DMS79 (cell line): ENCODE results near the gene ARHGEF3.
"Not testable (repeated sequence)": the region's sequence is repeated elsewhere in the genome, so short reads cannot be mapped to it uniquely, and the experiment has no call there.

Experiments
- DNase-seq: peaks from one replicate; lab custom pipeline; 2025; lab: John Stamatoyannopoulos, UW

The ARHGEF3 gene

GRCh38 chr3:56771376-56771775 is 30.4 kb downstream of the ARHGEF3 start:
- no peak for DNase-seq

- DNase-seq: no peak
Measured at GRCh38 chr3:56769116-56769707, 32.5 kb downstream of the ARHGEF3 start.

GRCh38 chr3:56764904-56765547 is 36.7 kb downstream of the ARHGEF3 start:
- no peak for DNase-seq

GRCh38 chr3:56764184-56764583 is 37.6 kb downstream of the ARHGEF3 start:
- DNase-seq: no peak

DNA sequence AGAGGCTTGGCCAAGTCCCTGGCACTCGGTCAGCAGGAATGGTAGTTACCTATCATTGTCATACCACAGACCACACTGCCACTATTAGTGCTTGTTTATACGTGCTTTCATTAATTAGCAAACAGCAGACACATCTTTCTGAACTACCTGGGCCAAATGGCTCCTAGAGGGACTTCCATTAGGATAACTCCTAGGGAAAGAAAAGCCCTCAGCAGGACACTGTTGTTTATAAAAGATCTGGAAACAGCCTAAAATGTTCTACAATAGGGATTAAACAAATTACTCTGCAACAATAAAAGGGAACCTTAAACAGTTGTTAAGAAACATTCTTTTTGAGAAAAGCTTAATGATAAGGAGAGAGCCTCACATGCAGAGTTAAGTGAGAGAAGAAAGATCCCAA is 38.5 kb downstream of the ARHGEF3 start:
- no peak for DNase-seq

- no peak for DNase-seq
Measured at GRCh38 chr3:56762718-56763117, 39.0 kb downstream of the ARHGEF3 start.

DNA sequence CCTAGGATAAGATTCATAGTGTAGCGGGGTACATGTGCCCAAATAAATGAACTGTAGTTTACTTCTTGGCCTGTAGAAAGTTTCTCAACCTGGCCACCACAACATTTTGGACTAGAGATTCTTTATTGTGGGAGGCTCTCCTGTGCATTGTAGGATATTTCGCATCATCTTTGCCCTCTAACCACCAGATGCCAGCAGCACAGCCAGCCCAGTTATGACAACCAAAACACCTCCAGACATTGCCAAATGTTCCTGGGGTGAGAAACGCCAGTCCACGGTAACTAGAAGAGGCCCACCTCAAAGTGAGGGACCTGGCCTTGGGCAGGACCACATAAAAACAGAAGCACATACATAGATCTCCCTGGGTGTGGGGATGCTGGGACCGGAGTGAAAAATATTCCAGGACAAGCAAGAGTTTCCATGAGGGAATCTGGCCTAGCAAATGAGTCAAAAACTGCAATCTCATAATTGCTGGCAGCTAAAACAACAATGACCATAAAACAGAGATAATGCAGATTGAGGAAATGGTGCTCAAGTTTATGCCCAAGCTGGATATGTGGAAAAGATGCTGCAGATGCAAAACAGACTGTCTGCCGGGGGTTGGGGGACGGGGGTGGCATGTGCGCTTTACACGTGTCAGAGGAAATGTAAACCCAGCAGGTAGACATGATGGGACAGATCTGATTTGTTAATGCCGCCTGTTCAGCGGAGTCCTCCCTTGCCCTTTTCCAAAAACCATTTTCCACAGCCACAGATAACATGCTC is 39.7 kb downstream of the ARHGEF3 start:
- no peak for DNase-seq

DNA sequence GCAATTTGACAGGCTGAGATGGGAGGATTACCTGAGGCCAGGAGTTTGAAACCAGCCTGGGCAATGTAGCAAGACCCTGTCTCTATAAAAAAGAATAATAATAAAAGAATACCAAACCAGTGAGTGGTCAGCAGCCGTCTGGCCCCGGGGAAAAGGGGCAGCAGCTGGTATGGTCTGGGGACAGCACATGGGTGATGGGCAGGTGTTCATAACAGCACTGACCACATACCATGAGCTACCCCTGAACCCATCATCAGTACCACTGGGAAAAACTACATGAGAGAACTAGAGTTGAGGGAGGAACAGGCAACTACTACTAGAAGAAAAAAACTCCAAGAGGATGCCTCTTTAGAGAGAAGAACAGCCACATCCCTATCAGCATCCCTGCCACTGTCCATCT is 40.7 kb downstream of the ARHGEF3 start:
- DNase-seq: no peak

DNA sequence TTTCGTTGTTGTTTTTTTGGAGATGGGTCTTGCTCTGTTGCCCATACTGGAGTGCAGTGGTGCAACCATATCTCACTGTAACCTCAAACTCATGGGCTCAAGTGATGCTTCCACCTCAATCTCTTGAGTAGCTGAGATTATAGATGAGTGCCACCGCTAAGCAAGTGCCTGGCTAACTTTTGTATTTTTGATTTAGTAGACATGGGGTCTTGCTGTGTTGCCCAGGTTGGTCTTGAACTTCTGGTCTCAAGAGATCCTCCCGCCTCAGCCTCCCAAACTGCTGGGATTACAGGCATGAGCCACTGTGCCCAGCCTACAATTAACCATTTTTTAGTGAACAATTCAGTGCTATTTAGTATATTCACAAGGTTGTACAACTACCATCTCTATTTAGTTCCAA is 42.2 kb downstream of the ARHGEF3 start:
- DNase-seq: no peak

DNA sequence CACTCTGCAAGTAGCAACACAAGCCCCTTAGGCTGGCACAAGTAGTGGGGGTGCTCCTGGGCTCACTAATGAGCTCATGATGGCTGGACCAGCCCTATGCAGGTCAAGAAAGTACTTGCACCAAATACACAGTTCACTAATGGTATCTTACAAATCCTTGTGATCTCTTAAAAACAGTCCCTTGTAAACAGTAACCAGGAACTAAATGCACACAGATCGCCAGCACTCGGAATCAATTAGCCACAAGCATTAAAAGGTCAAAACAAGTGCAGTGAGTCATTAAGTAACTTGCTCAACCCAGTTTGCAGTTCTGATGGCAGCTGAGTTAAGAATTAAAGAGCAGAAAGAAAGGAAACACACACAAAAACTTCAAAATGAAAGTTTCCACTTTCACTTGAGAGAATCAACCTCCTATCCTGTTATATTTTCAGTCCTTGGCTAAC is 43.2 kb downstream of the ARHGEF3 start:
- DNase-seq: no peak

DNA sequence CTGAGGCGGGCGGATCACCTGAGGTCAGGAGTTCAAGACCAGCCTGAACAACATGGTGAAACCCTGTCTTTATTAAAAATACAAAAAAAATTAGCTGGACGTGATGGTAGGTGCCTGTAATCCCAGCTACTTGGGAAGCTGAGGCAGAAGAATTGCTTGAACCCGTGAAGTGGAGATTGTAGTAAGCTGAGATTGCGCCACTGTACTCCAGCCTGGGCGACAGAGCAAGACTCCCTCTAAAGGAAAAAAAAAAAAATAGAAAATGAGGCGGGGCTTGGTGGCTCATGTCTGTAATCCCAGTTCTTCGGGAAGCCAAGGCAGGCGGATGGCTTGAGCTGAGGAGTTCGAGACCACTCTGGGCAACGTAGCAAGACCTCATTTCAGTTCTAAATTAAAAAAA is 43.7 kb downstream of the ARHGEF3 start:
- DNase-seq: not testable (repeated sequence)

DNA sequence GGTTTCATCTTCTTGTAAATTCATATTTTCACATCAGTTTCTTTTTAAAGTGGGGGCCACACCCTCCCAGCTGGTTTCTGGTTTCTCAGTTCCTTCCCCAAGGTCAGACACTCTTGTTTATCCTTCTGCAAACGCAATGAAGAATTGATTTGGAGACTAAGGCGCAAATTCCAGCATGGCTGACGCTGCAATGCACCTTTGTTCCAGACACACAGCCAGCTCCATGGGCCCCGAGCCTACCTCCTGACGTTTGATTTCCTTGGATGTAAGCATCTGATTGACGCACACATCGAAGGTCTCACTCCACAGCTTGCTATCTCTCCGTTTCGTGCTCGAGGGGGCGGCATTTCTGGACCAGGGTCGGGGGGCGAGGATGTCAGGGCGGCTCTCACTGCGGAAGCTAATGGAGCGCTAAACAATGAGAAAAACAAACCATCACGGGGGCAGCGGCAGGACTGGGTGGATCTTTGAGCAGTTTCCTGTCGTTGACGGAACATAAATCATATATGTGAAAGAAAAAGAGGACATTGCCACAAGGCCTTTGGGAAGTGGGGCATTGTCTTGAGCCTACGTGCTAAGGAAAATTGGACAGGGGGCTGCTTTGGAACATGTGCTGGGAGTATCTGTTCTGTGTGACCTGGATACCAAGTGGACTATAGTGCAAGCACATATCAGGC is 46.9 kb downstream of the ARHGEF3 start:
- DNase-seq: no peak

GRCh38 chr3:56753206-56753820 is 48.4 kb downstream of the ARHGEF3 start:
- DNase-seq: no peak

DNA sequence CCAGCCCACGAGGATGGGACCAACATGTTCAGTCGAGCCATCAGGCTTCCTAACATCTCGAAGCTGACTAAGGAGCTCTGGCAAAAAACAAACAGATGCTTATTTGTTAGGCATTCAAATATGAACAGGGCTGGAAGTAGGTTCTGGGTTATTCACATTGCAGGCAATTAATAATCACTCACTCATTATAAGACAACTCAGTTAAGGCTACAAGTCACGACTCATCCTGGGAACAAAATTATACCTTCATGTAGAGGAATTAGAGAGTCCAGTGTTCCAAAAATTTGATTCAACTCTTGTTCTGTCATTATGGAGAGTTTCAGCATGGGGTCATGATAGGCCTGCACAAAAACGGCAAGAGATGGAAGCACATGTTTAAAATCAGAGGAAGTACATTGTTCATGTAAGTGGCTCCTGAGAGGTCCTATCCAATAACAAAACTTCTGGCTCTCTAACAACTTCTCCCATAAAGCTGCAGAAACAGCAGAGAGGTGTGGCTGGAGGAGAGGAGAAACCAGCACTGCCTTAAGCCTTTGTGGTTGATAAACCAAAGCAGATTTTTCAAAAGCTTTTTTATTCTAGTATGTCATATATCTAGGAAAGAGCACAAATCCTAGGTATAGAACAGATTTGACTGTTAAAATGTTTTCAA is 50.6 kb downstream of the ARHGEF3 start:
- no peak for DNase-seq

DNA sequence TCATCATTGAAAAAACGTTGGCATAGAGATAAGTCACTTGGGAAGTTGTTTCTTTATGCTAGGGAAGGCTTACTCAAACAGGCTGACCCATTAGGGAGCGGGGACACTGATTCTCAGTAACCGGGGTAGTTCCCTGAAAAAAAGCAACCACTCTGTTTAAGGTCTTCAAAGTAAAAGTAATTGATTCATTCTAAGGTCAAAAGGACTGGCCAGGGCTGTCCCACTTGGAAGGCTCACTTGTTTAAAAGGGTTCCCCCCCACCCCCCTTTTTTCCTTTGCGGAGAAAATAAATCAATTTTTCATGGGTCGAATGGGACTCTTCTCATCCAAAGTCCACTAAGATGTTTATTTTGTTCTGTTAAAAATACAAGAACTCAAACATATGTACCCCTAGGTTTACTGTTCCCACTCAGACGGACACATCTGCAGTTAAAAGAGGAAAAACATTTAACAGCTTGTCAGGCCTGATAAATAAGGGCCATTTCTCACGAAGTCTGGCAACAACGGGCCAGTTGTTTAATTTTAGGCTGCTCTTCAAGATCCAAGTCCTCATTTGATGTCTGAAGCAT is 53.0 kb downstream of the ARHGEF3 start:
- DNase-seq: no peak

GRCh38 chr3:56747150-56747549 is 54.6 kb downstream of the ARHGEF3 start:
- DNase-seq: no peak

DNA sequence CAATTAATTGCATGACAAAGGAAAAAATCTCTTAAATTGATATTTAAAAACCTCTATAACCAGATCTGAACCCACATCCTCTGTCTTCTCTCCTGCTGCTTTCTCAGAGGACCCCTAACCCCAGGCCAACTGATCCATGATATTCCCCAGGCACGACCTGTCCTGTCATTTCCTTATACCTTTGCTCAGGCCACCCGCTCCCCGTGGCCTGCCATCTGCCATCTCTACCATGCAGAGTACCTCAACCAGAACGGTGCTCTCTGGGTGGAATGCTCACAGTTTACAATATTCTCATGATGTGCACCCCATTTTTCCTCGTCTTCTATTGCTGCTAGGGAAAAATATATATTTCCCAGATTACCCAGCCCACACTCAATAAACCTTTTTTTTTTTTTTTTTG is 57.7 kb downstream of the ARHGEF3 start:
- no peak for DNase-seq

GRCh38 chr3:56742887-56743286 is 58.9 kb downstream of the ARHGEF3 start:
- no peak for DNase-seq

DNA sequence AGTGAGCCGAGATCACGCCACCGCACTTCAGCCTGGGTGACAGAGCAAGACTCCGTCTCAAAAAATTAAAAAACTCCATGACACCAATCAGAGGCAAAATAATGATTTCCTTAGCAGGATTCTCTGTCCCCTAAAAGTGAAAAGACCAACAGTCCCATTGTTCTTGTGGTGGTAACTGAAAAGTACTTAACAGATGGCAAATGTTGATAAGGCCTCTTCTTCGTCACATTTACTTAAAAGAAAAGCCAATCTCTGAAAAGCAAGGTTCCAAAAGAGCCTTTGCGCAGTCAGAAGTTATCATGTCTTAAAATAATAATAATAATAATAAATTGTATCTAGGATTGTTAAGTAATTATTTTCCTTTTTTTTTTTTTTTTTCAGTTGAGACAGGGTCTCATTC is 62.7 kb downstream of the ARHGEF3 start:
- DNase-seq: no peak

GRCh38 chr3:56737006-56737405 is 64.7 kb downstream of the ARHGEF3 start:
- DNase-seq: no peak

GRCh38 chr3:56732109-56732508 is 69.6 kb downstream of the ARHGEF3 start:
- no peak for DNase-seq
